OCI-LY1 (cell line): ENCODE data around the gene PAX8.

Experiments used
- H2AFZ ChIP-seq: fragments of 200-600 bp; sonication (generic), shearing (Covaris generic); 2 replicates; pipeline ENCODE4 v1.6.0; 2014; ENCODE audit warnings: antibody characterized with exemption, mild to moderate bottlenecking, low read length
- H3F3A ChIP-seq: fragments of 200-600 bp; sonication (generic), shearing (Covaris generic); 2 replicates; pipeline ENCODE4 v1.6.0; 2014; ENCODE audit warnings: mild to moderate bottlenecking, antibody characterized with exemption, low read length, moderate library complexity; ENCODE audit not compliant: insufficient read depth
- H3K27ac ChIP-seq: fragments of 200-600 bp; sonication (generic); 2 replicates; pipeline ENCODE4 v1.5.1; 2014; ENCODE audit warnings: low read length, mixed run types, mild to moderate bottlenecking, low read depth; ENCODE audit not compliant: poor library complexity, severe bottlenecking
- H3K27me3 ChIP-seq: fragments of 200-600 bp; sonication (generic); 2 replicates; pipeline ENCODE4 v1.6.0; 2014; ENCODE audit warnings: antibody characterized with exemption, mild to moderate bottlenecking, low read length, moderate library complexity; ENCODE audit not compliant: insufficient read depth
- H3K36me3 ChIP-seq: fragments of 200-600 bp; sonication (generic); 2 replicates; pipeline ENCODE4 v1.6.1; 2014; ENCODE audit warnings: mild to moderate bottlenecking, antibody characterized with exemption, low read length, moderate library complexity, mixed read lengths; ENCODE audit not compliant: insufficient read depth
- H3K4me1 ChIP-seq: fragments of 200-600 bp; sonication (generic); 2 replicates; pipeline ENCODE4 v1.5.1; 2014; ENCODE audit warnings: mild to moderate bottlenecking, low read length, moderate library complexity; ENCODE audit not compliant: insufficient read depth, severe bottlenecking
- H3K4me2 ChIP-seq: fragments of 200-600 bp; sonication (generic), shearing (Covaris generic); 2 replicates; pipeline ENCODE4 v1.6.1; 2014; ENCODE audit warnings: low read length
- H3K4me3 ChIP-seq: fragments of 200-600 bp; sonication (generic); 2 replicates; pipeline ENCODE4 v1.5.1; 2014; ENCODE audit warnings: low read length, low read depth, mild to moderate bottlenecking, mixed read lengths; ENCODE audit not compliant: poor library complexity, severe bottlenecking
- H3K79me2 ChIP-seq: fragments of 200-600 bp; shearing (Covaris generic); 2 replicates; pipeline ENCODE4 v1.6.1; 2016; ENCODE audit warnings: mixed run types, low read length, mixed read lengths; ENCODE audit not compliant: insufficient read depth
- H3K9ac ChIP-seq: fragments of 200-600 bp; sonication (generic), shearing (Covaris generic); 2 replicates; pipeline ENCODE4 v1.6.1; 2014; ENCODE audit warnings: mild to moderate bottlenecking, low read length, mixed read lengths
- H3K9me2 ChIP-seq: fragments of 200-600 bp; sonication (generic), shearing (Covaris generic); 2 replicates; pipeline ENCODE4 v1.6.1; 2014; ENCODE audit warnings: low read depth, mild to moderate bottlenecking, low read length, mixed read lengths
- H3K9me3 ChIP-seq: fragments of 200-600 bp; shearing (Covaris generic); 2 replicates; pipeline ENCODE4 v1.6.1; 2014; ENCODE audit warnings: low read length, mixed read lengths
- H4K20me1 ChIP-seq: fragments of 200-600 bp; sonication (generic), shearing (Covaris generic); 2 replicates; pipeline ENCODE4 v1.6.0; 2016; ENCODE audit warnings: mild to moderate bottlenecking, low read length; ENCODE audit not compliant: insufficient read depth
- CTCF ChIP-seq: fragments of 200-600 bp; sonication (generic), shearing (Covaris generic); IDR thresholded peaks from 2 replicates; pipeline ENCODE4 v1.5.1; 2017; ENCODE audit warnings: mild to moderate bottlenecking, antibody characterized with exemption, low read length, moderate library complexity, mixed read lengths
- EZH2 ChIP-seq: fragments of 200-600 bp; sonication (generic), shearing (Covaris generic); IDR thresholded peaks from 2 replicates; pipeline ENCODE4 v1.8.0; 2017; ENCODE audit warnings: borderline replicate concordance, mixed run types, mild to moderate bottlenecking, antibody characterized with exemption, low read length, moderate library complexity, mixed read lengths

Gene PAX8

DNA sequence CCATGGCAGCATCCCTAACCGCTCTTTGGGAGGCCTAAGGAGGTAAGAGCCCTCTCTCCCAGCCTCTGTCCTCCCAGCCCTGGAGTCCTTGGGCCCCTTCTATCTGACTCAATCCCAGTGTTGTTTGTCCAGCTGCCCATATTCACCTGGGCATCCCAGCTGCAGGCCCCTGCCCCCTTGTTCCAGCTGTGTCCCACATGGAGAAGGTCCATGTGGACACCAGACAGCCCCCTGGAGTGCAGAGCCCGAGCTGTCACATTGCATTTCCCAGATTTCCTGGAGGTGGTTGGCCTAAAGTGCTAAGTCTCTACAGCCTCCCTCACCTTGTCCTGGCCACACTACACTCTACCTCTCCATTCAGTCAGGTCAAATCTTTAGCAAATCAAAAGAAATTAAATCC lies 62.4 kb downstream of the PAX8 start:
- H3K79me2 ChIP-seq = no peaks in the 10 kb centered on the region
- no peak overlapping the region for H3K4me2 ChIP-seq

GRCh38 chr2:113215056-113215455 lies 63.7 kb downstream of the PAX8 start:
- Histone ChIP-seq H3K4me1 (no peaks in the 10 kb centered on the region), H3K79me2 (no peaks in the 10 kb centered on the region), H3K36me3 (no peaks in the 10 kb centered on the region), H3K4me3 (no peak overlapping the region), H4K20me1 (no peaks in the 10 kb centered on the region), H2AFZ (no peak overlapping the region), H3K9me2 (no peaks in the 10 kb centered on the region), H3K4me2 (no peak overlapping the region), H3K9ac (no peak overlapping the region), H3K27ac (no peak overlapping the region), H3K27me3 (no peaks in the 10 kb centered on the region), H3K9me3 (no peaks in the 10 kb centered on the region), H3F3A (no peaks in the 10 kb centered on the region)
- TF ChIP-seq EZH2 (no peak), CTCF (no peak)

More for the DNA sequence above, 62.4 kb downstream of the PAX8 start:
- no peaks in the 10 kb centered on the region for H3K27me3 ChIP-seq
- H3K9ac ChIP-seq = no peak overlapping the region
- no peak for TF ChIP-seq EZH2
- no peaks in the 10 kb centered on the region for H3K4me1 ChIP-seq
- no peaks in the 10 kb centered on the region for H3K36me3 ChIP-seq
- H3K4me3 ChIP-seq = no peak overlapping the region
- H3K9me3 ChIP-seq = no peaks in the 10 kb centered on the region
- H3K27ac ChIP-seq = no peak overlapping the region
- no peaks in the 10 kb centered on the region for H3F3A ChIP-seq
- no peak overlapping the region for H2AFZ ChIP-seq
- H4K20me1 ChIP-seq = no peaks in the 10 kb centered on the region
- H3K9me2 ChIP-seq = no peaks in the 10 kb centered on the region

DNA sequence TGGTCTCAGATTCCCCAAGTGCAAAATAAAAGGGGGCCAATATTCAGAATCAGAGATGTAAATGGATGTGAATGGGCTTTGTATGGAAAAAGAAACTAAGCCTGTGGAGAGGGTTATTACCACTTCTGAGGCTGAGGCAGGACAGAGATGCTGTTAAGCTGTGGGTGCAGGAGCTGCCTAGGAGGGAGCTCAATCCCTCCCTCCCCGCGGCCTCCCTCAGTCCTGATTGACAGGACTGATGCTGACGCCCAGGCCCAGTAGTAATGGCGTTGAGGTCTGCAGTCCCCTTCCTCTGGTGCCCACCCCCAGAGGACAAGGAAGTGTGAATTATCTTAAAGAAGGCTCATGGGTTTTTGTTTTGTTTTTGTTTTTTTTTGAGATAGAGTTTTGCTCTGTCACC lies 64.6 kb downstream of the PAX8 start:
- no peak for TF ChIP-seq EZH2
- no peak for TF ChIP-seq CTCF
- H2AFZ ChIP-seq = no peak overlapping the region
- H4K20me1 ChIP-seq = no peaks in the 10 kb centered on the region
- no peak overlapping the region for H3K4me2 ChIP-seq
- H3K9ac ChIP-seq = no peak overlapping the region
- H3K4me1 ChIP-seq = no peaks in the 10 kb centered on the region
- no peaks in the 10 kb centered on the region for H3K36me3 ChIP-seq
- no peaks in the 10 kb centered on the region for H3K27me3 ChIP-seq
- no peaks in the 10 kb centered on the region for H3K79me2 ChIP-seq
- H3K4me3 ChIP-seq = no peak overlapping the region
- no peak overlapping the region for H3K27ac ChIP-seq
- no peaks in the 10 kb centered on the region for H3K9me2 ChIP-seq
- H3K9me3 ChIP-seq = no peaks in the 10 kb centered on the region
- no peaks in the 10 kb centered on the region for H3F3A ChIP-seq
